HCT116 (cell line): ENCODE data around the gene ANO3. TPM values are rescaled to one million over a fixed set of nuclear protein-coding genes. Genes with fewer than 3 reads are reported as not detected.

ENCODE experiments used
- ATAC-seq: fragments of 200-7000 bp; cut with Tn5 transposase; 2 replicates; pipeline ENCODE4 v1.9.1; 2020; ENCODE audit warnings: mild to moderate bottlenecking, moderate library complexity
- BruUV-seq: library from RNA; stranded (reverse); fragments of 400-500 nt; replicated peaks from 2 replicates; lab custom pipeline; 2021; lab: Mats Ljungman, UMichigan
- CTCF ChIA-PET: fragments of 300-600 bp; sonication (Branson Sonifier 250); formaldehyde crosslinking; loops from one replicate; lab custom pipeline; 2021; ENCODE audit warnings: antibody characterized with exemption; lab: Charles Lee
- POLR2A ChIA-PET: fragments of 300-600, 350-600 bp; sonication (Branson Sonifier 250); formaldehyde crosslinking; loops from one replicate; lab custom pipeline; 2021; ENCODE audit warnings: antibody characterized with exemption; lab: Charles Lee
- RAD21 ChIA-PET, 2 experiments: fragments of 300-600 bp; sonication (Branson Sonifier 250); formaldehyde crosslinking; loops; one replicate each; lab custom pipeline; 2023; ENCODE audit warnings: low total read pairs in 2 of 2; ENCODE audit not compliant: uncharacterized antibody in 2 of 2, unreplicated experiment in 2 of 2, low non-redundant PET in 1 of 2; lab: Charles Lee
- DNase-seq: peaks from one replicate; pipeline ENCODE4 v3.0.0-alpha.2; 2010; ENCODE audit warnings: low read depth, low spot score
- H2AFZ ChIP-seq: fragments of 200-600 bp; shearing (Covaris generic), sonication (generic); 2 replicates; pipeline ENCODE4 v1.6.1; 2017; ENCODE audit warnings: low read depth, mixed run types, mixed read lengths, antibody characterized with exemption, low read length; ENCODE audit not compliant: poor library complexity, severe bottlenecking
- H3K27ac ChIP-seq: 2 replicates; pipeline ENCODE4 v1.5.1; 2012; ENCODE audit warnings: low read depth, low read length
- H3K27me3 ChIP-seq: fragments of 200-600 bp; sonication (generic); 2 replicates; pipeline ENCODE4 v1.6.1; 2016; ENCODE audit warnings: mixed run types, low read length, mixed read lengths; ENCODE audit not compliant: insufficient read depth
- H3K36me3 ChIP-seq, 2 experiments: fragments of 200-500 bp in 1 of 2; fragments of 200-600 bp in 1 of 2; sonication (Bioruptor generic) in 1 of 2; sonication (generic) in 1 of 2; 2 replicates each; pipeline versions ENCODE4 v1.5.1 to v1.6.1; 2014 to 2016; ENCODE audit warnings: low read length in 2 of 2, inconsistent platforms in 1 of 2, mixed read lengths in 1 of 2, mixed run types in 1 of 2; ENCODE audit not compliant: insufficient read depth in 2 of 2, control insufficient read depth in 1 of 2
- H3K4me1 ChIP-seq, 2 experiments: fragments of 200-600 bp in 1 of 2; sonication (generic) in 1 of 2; 2 replicates each; pipeline versions ENCODE4 v1.5.1 to v1.6.1; 2012 to 2017; ENCODE audit warnings: low read length in 2 of 2, inconsistent platforms in 1 of 2, mild to moderate bottlenecking in 1 of 2, mixed read lengths in 1 of 2, mixed run types in 1 of 2, moderate library complexity in 1 of 2; ENCODE audit not compliant: insufficient read depth in 2 of 2, control insufficient read depth in 1 of 2
- H3K4me2 ChIP-seq: fragments of 200-600 bp; sonication (generic); 2 replicates; pipeline ENCODE4 v1.6.1; 2017; ENCODE audit warnings: mixed run types, low read length, mixed read lengths
- H3K4me3 ChIP-seq, 2 experiments: fragments of 200-600 bp in 1 of 2; sonication (generic) in 1 of 2; replicated peaks in 1 of 2; 2 replicates each; pipeline ENCODE4 v1.5.1; 2011 to 2016; ENCODE audit warnings: low read length in 2 of 2, control low read depth in 1 of 2, low read depth in 1 of 2, mild to moderate bottlenecking in 1 of 2, mixed read lengths in 1 of 2, mixed run types in 1 of 2
- H3K79me2 ChIP-seq: fragments of 200-600 bp; sonication (generic); 2 replicates; pipeline ENCODE4 v1.6.1; 2017; ENCODE audit warnings: mild to moderate bottlenecking, mixed run types, low read length, moderate library complexity, mixed read lengths; ENCODE audit not compliant: insufficient read depth
- H3K9ac ChIP-seq: fragments of 200-600 bp; sonication (generic); 2 replicates; pipeline ENCODE4 v1.6.1; 2016; ENCODE audit warnings: low read length, mixed read lengths
- H3K9me2 ChIP-seq: fragments of 200-600 bp; sonication (generic), shearing (Covaris generic); 2 replicates; pipeline ENCODE4 v1.6.1; 2017; ENCODE audit warnings: mixed run types, mild to moderate bottlenecking, moderate library complexity; ENCODE audit not compliant: insufficient read depth
- H3K9me3 ChIP-seq, 2 experiments: fragments of 200-500 bp in 1 of 2; fragments of 200-600 bp in 1 of 2; sonication (Bioruptor generic) in 1 of 2; sonication (generic) in 1 of 2; 2 replicates each; pipeline ENCODE4 v1.6.1; 2014 to 2017; ENCODE audit warnings: low read length in 2 of 2, mixed read lengths in 2 of 2, inconsistent platforms in 1 of 2, low read depth in 1 of 2, mild to moderate bottlenecking in 1 of 2, mixed run types in 1 of 2, moderate library complexity in 1 of 2; ENCODE audit not compliant: control insufficient read depth in 1 of 2, insufficient read depth in 1 of 2
- H4K20me1 ChIP-seq: fragments of 200-600 bp; sonication (generic), shearing (Covaris generic); 2 replicates; pipeline ENCODE4 v1.6.1; 2017; ENCODE audit warnings: mixed run types, mild to moderate bottlenecking, moderate library complexity; ENCODE audit not compliant: insufficient read depth
- ELF1 ChIP-seq: IDR thresholded peaks from 2 replicates; pipeline ENCODE4 v1.6.1; 2012; ENCODE audit warnings: low read depth, borderline replicate concordance
- EZH2phosphoT487 ChIP-seq: fragments of 200-600 bp; IDR thresholded peaks from 2 replicates; pipeline ENCODE4 v1.6.1; 2018; ENCODE audit warnings: antibody characterized with exemption, borderline replicate concordance
- POLR2A ChIP-seq: IDR thresholded peaks from 2 replicates; pipeline ENCODE4 v1.7.0; 2011; ENCODE audit warnings: borderline replicate concordance; ENCODE audit not compliant: insufficient read depth, insufficient read length; ENCODE audit errors: extremely low read depth
- POLR2AphosphoS5 ChIP-seq: IDR thresholded peaks from 2 replicates; pipeline ENCODE4 v1.6.1; 2011; ENCODE audit warnings: mild to moderate bottlenecking, low read depth, low read length, moderate library complexity
- SIN3A ChIP-seq: IDR thresholded peaks from 2 replicates; pipeline ENCODE4 v1.6.1; 2012; ENCODE audit warnings: low read depth
- SRF ChIP-seq: IDR thresholded peaks from 2 replicates; pipeline ENCODE4 v1.6.1; 2012; ENCODE audit warnings: low read depth
- TCF7L2 ChIP-seq: IDR thresholded peaks from 2 replicates; pipeline ENCODE4 v1.7.0; 2011; ENCODE audit warnings: borderline replicate concordance, inconsistent platforms; ENCODE audit not compliant: insufficient read depth, insufficient read length; ENCODE audit errors: extremely low read depth
- ZBTB33 ChIP-seq: IDR thresholded peaks from 2 replicates; pipeline ENCODE4 v1.6.1; 2011; ENCODE audit warnings: mild to moderate bottlenecking, low read length, moderate library complexity; ENCODE audit not compliant: insufficient replicate concordance; ENCODE audit errors: extremely low read depth
- ZFX ChIP-seq: fragments of 450-650 bp; IDR thresholded peaks from 2 replicates; pipeline ENCODE4 v1.6.1; 2017
- ZNF274 ChIP-seq: fragments of 200-500 bp; sonication (Bioruptor generic); IDR thresholded peaks from 2 replicates; pipeline ENCODE4 v1.6.1; 2014; ENCODE audit warnings: mild to moderate bottlenecking, low read depth, low read length, inconsistent platforms
- intact Hi-C: fragments of 100-400 bp; cut with micrococcal nuclease; formaldehyde crosslinking; loops from 2 replicates; pipeline ENCODE4 v1.10.0; 2022
- total RNA-seq: library from RNA; stranded (reverse); gene quantifications from one replicate; pipeline ENCODE4 v1.2.1, GENCODE V29; 2021; ENCODE audit not compliant: unreplicated experiment

ANO3 gene
- total RNA-seq, 1 experiment from 2014 or later = not detected

- Histone ChIP-seq H3K9ac (no peak overlapping the region), H3K4me1 (no peaks in the 10 kb centered on the region), H3K4me3 (no peak overlapping the region), H3K4me2 (no peak overlapping the region), H3K27me3 (no peaks in the 10 kb centered on the region), H4K20me1 (no peaks in the 10 kb centered on the region), H3K79me2 (no peaks in the 10 kb centered on the region), H3K36me3 (no peaks in the 10 kb centered on the region), H2AFZ (no peak overlapping the region), H3K9me3 (peaks cover 5 to 11% of the 10 kb centered on the region in 2 experiments; a peak in 3 of 4 replicates), H3K27ac (no peak overlapping the region), H3K9me2 (no peaks in the 10 kb centered on the region)
- intact Hi-C loops = no loop called here
- ChIA-PET POLR2A (no interaction called here), CTCF (no interaction called here), RAD21 (no interaction called here)
- no peak for DNase-seq
- no peak for ATAC-seq
- no peak for TF ChIP-seq ZFX
- TF ChIP-seq ZNF274 = no peak
- no peak for TF ChIP-seq ELF1
- no peak for TF ChIP-seq SRF
- TF ChIP-seq ZBTB33 = no peak
- no peak for TF ChIP-seq SIN3A
- no peak for TF ChIP-seq EZH2phosphoT487
- TF ChIP-seq POLR2AphosphoS5 = no peak
- TF ChIP-seq POLR2A = no peak
- TF ChIP-seq TCF7L2 = no peak
- BruUV-seq = no TSS peak
Observed at GRCh38 chr11:26573896-26574295, 242.0 kb downstream of the ANO3 start.
